H1 (cell line): Measurements from ENCODE around the gene PRB2. TPM values are rescaled to one million over a fixed set of nuclear protein-coding genes. Genes with fewer than 3 reads are reported as not detected.
"Not testable (repeated sequence)": the region's sequence is repeated elsewhere in the genome, so short reads cannot be mapped to it uniquely, and the experiment has no call there.

ENCODE experiments used
- CTCF ChIA-PET: fragments of 300-600 bp; sonication (Branson Sonifier 250); formaldehyde crosslinking; loops from one replicate; lab custom pipeline; 2021; ENCODE audit not compliant: partially characterized antibody; lab: Charles Lee
- POLR2A ChIA-PET: fragments of 300-600 bp; sonication (Branson Sonifier 250); formaldehyde crosslinking; loops from one replicate; lab custom pipeline; 2021; ENCODE audit warnings: inconsistent platforms; ENCODE audit not compliant: partially characterized antibody; lab: Charles Lee
- DNase-seq, 2 experiments: peaks; one replicate each; pipeline versions ENCODE4 v3.0.0 to v3.0.0-alpha.2; 2010 to 2022; ENCODE audit warnings: low spot score in 2 of 2, low read depth in 1 of 2, mixed read lengths in 1 of 2
- FAIRE-seq: peaks from 2 replicates; lab custom pipeline; 2011; peaks lifted over from hg19 to GRCh38; lab: Jason Lieb, UNC
- H2AFZ ChIP-seq: 2 replicates; pipeline ENCODE4 v1.8.1; 2012; ENCODE audit warnings: low read length, inconsistent platforms
- H2AK5ac ChIP-seq: 2 replicates; pipeline ENCODE4 v1.6.1; 2013; ENCODE audit warnings: low read depth, low read length
- H2BK120ac ChIP-seq: replicated peaks from 2 replicates; pipeline ENCODE3; 2013; ENCODE audit warnings: low read depth, low read length, inconsistent platforms
- H2BK12ac ChIP-seq: 2 replicates; pipeline ENCODE4 v1.6.1; 2013; ENCODE audit warnings: low read depth, low read length
- H2BK15ac ChIP-seq: 2 replicates; pipeline ENCODE4 v1.6.1; 2013; ENCODE audit warnings: low read length
- H2BK20ac ChIP-seq: 2 replicates; pipeline ENCODE4 v1.6.1; 2013; ENCODE audit warnings: low read length
- H2BK5ac ChIP-seq: 2 replicates; pipeline ENCODE4 v1.6.1; 2013; ENCODE audit warnings: low read depth, low read length
- H3K14ac ChIP-seq: 2 replicates; pipeline ENCODE4 v1.6.1; 2013; ENCODE audit warnings: inconsistent platforms; ENCODE audit not compliant: insufficient read length
- H3K18ac ChIP-seq: 2 replicates; pipeline ENCODE4 v1.6.1; 2013; ENCODE audit warnings: low read length; ENCODE audit errors: extremely low read depth
- H3K23ac ChIP-seq: 2 replicates; pipeline ENCODE4 v1.6.1; 2013; ENCODE audit warnings: inconsistent platforms; ENCODE audit not compliant: insufficient read length
- H3K23me2 ChIP-seq: 2 replicates; pipeline ENCODE4 v1.6.1; 2013; ENCODE audit warnings: low read depth, low read length
- H3K27ac ChIP-seq: 2 replicates; pipeline ENCODE4 v1.6.1; 2011; ENCODE audit warnings: low read depth, low read length, inconsistent platforms
- H3K27me3 ChIP-seq, 4 experiments: replicated peaks in 1 of 4; 1 replicate in 1 of 4; 2 replicates in 3 of 4; pipeline versions ENCODE4 v1.6.1 to v1.8.1; 2011 to 2013; ENCODE audit warnings: low read length in 3 of 4, mild to moderate bottlenecking in 3 of 4, inconsistent platforms in 2 of 4, mixed read lengths in 2 of 4, moderate library complexity in 1 of 4; ENCODE audit not compliant: control insufficient read depth in 3 of 4, insufficient read depth in 3 of 4; ENCODE audit errors: extremely low read depth in 1 of 4
- H3K36me3 ChIP-seq, 4 experiments: 2 replicates each; pipeline versions ENCODE4 v1.6.1 to v1.8.1; 2011 to 2013; ENCODE audit warnings: mild to moderate bottlenecking in 4 of 4, low read length in 3 of 4, moderate library complexity in 2 of 4, control low read depth in 1 of 4, inconsistent platforms in 1 of 4; ENCODE audit not compliant: insufficient read depth in 4 of 4, control insufficient read depth in 2 of 4
- H3K4ac ChIP-seq: replicated peaks from 2 replicates; pipeline ENCODE3; 2013; ENCODE audit warnings: low read length, low read depth, mixed read lengths, inconsistent platforms; ENCODE audit not compliant: insufficient read length
- H3K4me1 ChIP-seq, 4 experiments: replicated peaks in 1 of 4; 1 replicate in 1 of 4; 2 replicates in 3 of 4; pipeline versions ENCODE4 v1.6.1 to v1.8.1; 2011 to 2013; ENCODE audit warnings: low read length in 3 of 4, inconsistent platforms in 2 of 4, mixed read lengths in 1 of 4; ENCODE audit not compliant: insufficient read depth in 4 of 4, control insufficient read depth in 3 of 4
- H3K4me2 ChIP-seq, 2 experiments: 2 replicates each; pipeline versions ENCODE4 v1.6.1 to v1.8.1; 2011 to 2013; ENCODE audit warnings: low read depth in 2 of 2, low read length in 2 of 2, control low read depth in 1 of 2, inconsistent platforms in 1 of 2, mild to moderate bottlenecking in 1 of 2; ENCODE audit not compliant: insufficient read depth in 1 of 2
- H3K4me3 ChIP-seq, 4 experiments: fragments of 200-600, 300-600 bp in 1 of 4; sonication (generic), shearing (Covaris generic), sonication (Bioruptor Twin) in 1 of 4; 2 replicates each; pipeline versions ENCODE4 v1.5.1 to v1.8.1; 2011 to 2016; ENCODE audit warnings: low read length in 4 of 4, low read depth in 3 of 4, control low read depth in 2 of 4, inconsistent platforms in 2 of 4, mild to moderate bottlenecking in 2 of 4, mixed read lengths in 1 of 4, moderate library complexity in 1 of 4; ENCODE audit not compliant: insufficient read depth in 2 of 4; ENCODE audit errors: extremely low read depth in 1 of 4
- H3K56ac ChIP-seq: replicated peaks from 2 replicates; pipeline ENCODE3; 2013; ENCODE audit warnings: low read depth, mild to moderate bottlenecking, mixed read lengths, low read length, inconsistent platforms; ENCODE audit not compliant: insufficient read length
- H3K79me1 ChIP-seq: 2 replicates; pipeline ENCODE4 v1.6.1; 2013; ENCODE audit warnings: low read depth, low read length, control low read depth
- H3K79me2 ChIP-seq, 2 experiments: 2 replicates each; pipeline versions ENCODE4 v1.6.1 to v1.8.1; 2012 to 2013; ENCODE audit warnings: low read length in 2 of 2, mild to moderate bottlenecking in 2 of 2, inconsistent platforms in 1 of 2; ENCODE audit not compliant: insufficient read depth in 2 of 2, control insufficient read depth in 1 of 2
- H3K9ac ChIP-seq, 4 experiments: replicated peaks in 1 of 4; 1 replicate in 1 of 4; 2 replicates in 3 of 4; pipeline versions ENCODE4 v1.6.1 to v1.8.1; 2011 to 2013; ENCODE audit warnings: low read depth in 3 of 4, low read length in 3 of 4, control low read depth in 2 of 4, mild to moderate bottlenecking in 2 of 4, moderate library complexity in 2 of 4, inconsistent platforms in 1 of 4; ENCODE audit errors: extremely low read depth in 1 of 4
- H3K9me3 ChIP-seq, 2 experiments: 2 replicates each; pipeline versions ENCODE4 v1.6.1 to v1.8.1; 2012 to 2013; ENCODE audit warnings: mild to moderate bottlenecking in 2 of 2, moderate library complexity in 2 of 2, control low read depth in 1 of 2, inconsistent platforms in 1 of 2, low read depth in 1 of 2, low read length in 1 of 2, mixed read lengths in 1 of 2; ENCODE audit not compliant: insufficient read depth in 2 of 2
- H4K20me1 ChIP-seq, 2 experiments: replicated peaks in 1 of 2; 2 replicates each; pipeline versions ENCODE3 to v1.8.1; 2011 to 2013; ENCODE audit warnings: inconsistent platforms in 2 of 2, low read length in 2 of 2, mild to moderate bottlenecking in 1 of 2; ENCODE audit not compliant: insufficient read depth in 2 of 2, control insufficient read depth in 1 of 2
- H4K5ac ChIP-seq: 2 replicates; pipeline ENCODE4 v1.6.1; 2013; ENCODE audit warnings: low read length, low read depth, mixed read lengths, inconsistent platforms; ENCODE audit not compliant: insufficient read length
- H4K8ac ChIP-seq: 2 replicates; pipeline ENCODE4 v1.8.0; 2013; ENCODE audit warnings: mild to moderate bottlenecking, moderate library complexity, low read length, inconsistent platforms; ENCODE audit not compliant: insufficient read depth; ENCODE audit errors: extremely low read depth
- H4K91ac ChIP-seq: replicated peaks from 2 replicates; pipeline ENCODE3; 2013; ENCODE audit warnings: low read length, mixed read lengths, inconsistent platforms; ENCODE audit not compliant: insufficient read length
- WGBS, 2 experiments: shearing (Covaris generic) in 1 of 2; methylation state at CpG; one replicate each; pipeline versions ENCODE4 v1.1.6 to v1.1.7; 2013 to 2015; ENCODE audit warnings: low lambda C conversion rate in 2 of 2, mixed read lengths in 2 of 2, inconsistent platforms in 1 of 2, low coverage in 1 of 2, missing lambda C conversion rate in 1 of 2; ENCODE audit not compliant: insufficient replicate concordance in 2 of 2, insufficient coverage in 1 of 2, insufficient read length in 1 of 2; ENCODE audit errors: extremely low coverage in 1 of 2, missing lambda C conversion rate in 1 of 2; 5-methylcytosine and 5-hydroxymethylcytosine counted together
- polyA plus RNA-seq, 7 experiments: library from polyadenylated mRNA; depleted of rRNA in 3 of 7; stranded (reverse) in 5 of 7; unstranded in 2 of 7; fragments of >200 nt in 5 of 7; fragments of 200-250 nt in 2 of 7; gene quantifications; 1 replicate in 5 of 7; 2 replicates in 1 of 7; 4 replicates in 1 of 7; pipeline versions ENCODE4 v1.2.1 to v1.2.3, GENCODE V29; 2011 to 2013; ENCODE audit warnings: missing spikeins in 2 of 7, mixed read lengths in 2 of 7
- total RNA-seq: library from RNA; stranded (reverse); fragmentation: NEBNext Ultra II Directional; extraction: Animal tissue kit (Norgen Biotek cat#: 25700); gene quantifications from 2 replicates; pipeline ENCODE4 v1.2.1, GENCODE V29; 2021

PRB2 gene
- total and polyA plus RNA-seq, 2 of the 8 experiments (the other 6 are each of a cell fraction or from before 2014, with no cell fraction given) = not detected

DNA sequence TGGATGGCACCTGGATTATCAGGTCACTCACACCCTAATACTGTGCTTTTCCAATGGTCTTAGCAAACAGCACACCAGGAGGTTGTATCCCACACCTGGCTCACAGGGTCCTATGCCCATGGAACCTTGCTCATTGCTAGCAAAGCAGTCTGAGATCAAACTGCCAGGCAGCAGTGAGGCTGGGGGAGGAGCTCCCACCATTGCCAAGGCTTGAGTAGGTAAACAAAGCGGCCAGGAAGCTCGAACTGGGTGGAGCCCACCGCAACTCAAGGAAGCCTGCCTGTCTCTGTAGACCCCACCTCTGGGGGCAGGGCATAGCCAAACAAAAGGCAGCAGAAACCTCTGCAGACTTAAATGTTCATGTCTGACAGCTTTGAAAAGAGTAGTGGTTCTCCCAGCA, 17.9 kb downstream of the PRB2 start:
- H4K5ac ChIP-seq, H3K4me1 ChIP-seq, H2AFZ ChIP-seq, H2BK5ac ChIP-seq, DNase-seq, H4K8ac ChIP-seq, H3K4ac ChIP-seq, H4K20me1 ChIP-seq, H3K23ac ChIP-seq, H2BK12ac ChIP-seq, H3K56ac ChIP-seq, FAIRE-seq, H3K9ac ChIP-seq, H3K18ac ChIP-seq, H3K4me3 ChIP-seq, H3K36me3 ChIP-seq, H3K14ac ChIP-seq, H2AK5ac ChIP-seq, H2BK120ac ChIP-seq, H3K4me2 ChIP-seq, H3K79me1 ChIP-seq, H3K23me2 ChIP-seq, H3K27ac ChIP-seq, H3K79me2 ChIP-seq, POLR2A ChIA-PET, H2BK15ac ChIP-seq, H4K91ac ChIP-seq, H3K27me3 ChIP-seq, H2BK20ac ChIP-seq: not testable (repeated sequence)
- CTCF ChIA-PET = interaction anchor here (1.0 kb wide), 1 partner anchor 110 kb away, joined by 3 read pairs; no protein-coding TSS in a partner anchor
- WGBS, 2 experiments = 96% methylated on average over 3 of the region's 3 CpGs; no CpG with 5 or more reads in 1 of the 2 experiments
- H3K9me3 ChIP-seq = peaks cover 10 to 12% of the 10 kb centered on the region in 2 experiments; a peak in 3 of 4 replicates
